Stimulated activated naive CD8-positive, alpha-beta T cell treated with anti-CD3 and anti-CD28 coated beads, Interleukin-15, Interleukin-2, amounts not matched to agents 100 U/mL and 50 U/mL, for 24 hours (primary cell): Measurements from ENCODE around the gene VSTM2L.
"Not testable (repeated sequence)": the region's sequence is repeated elsewhere in the genome, so short reads cannot be mapped to it uniquely, and the experiment has no call there.

Experiments
- ATAC-seq: fragments of 150-1000 bp; cut with Tn5 transposase; one replicate; pipeline ENCODE4 v1.10.0; 2021
- DNase-seq: peaks from one replicate; pipeline ENCODE4 v3.0.0; 2021

The VSTM2L gene

DNA sequence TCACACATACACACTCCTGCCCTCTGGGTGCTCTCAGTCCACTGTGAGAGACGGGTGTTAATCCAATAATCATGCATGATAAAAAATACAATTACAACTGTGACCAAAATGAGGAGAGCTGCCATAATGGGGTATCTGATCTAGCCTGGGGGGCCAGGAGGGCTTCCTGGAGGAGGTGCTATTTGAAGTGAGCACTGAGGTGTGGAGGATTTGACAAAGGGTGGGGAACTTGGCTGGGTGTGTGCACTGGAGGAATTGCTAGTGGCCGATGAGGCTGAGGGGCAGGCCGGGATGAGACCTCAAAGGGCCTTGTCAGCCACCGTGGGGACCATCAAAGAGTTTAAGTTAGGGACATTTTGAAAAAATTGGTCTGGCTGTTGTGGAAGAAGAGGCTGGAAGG is 34.8 kb downstream of the VSTM2L start:
- DNase-seq: no peak
- no peak for ATAC-seq

DNA sequence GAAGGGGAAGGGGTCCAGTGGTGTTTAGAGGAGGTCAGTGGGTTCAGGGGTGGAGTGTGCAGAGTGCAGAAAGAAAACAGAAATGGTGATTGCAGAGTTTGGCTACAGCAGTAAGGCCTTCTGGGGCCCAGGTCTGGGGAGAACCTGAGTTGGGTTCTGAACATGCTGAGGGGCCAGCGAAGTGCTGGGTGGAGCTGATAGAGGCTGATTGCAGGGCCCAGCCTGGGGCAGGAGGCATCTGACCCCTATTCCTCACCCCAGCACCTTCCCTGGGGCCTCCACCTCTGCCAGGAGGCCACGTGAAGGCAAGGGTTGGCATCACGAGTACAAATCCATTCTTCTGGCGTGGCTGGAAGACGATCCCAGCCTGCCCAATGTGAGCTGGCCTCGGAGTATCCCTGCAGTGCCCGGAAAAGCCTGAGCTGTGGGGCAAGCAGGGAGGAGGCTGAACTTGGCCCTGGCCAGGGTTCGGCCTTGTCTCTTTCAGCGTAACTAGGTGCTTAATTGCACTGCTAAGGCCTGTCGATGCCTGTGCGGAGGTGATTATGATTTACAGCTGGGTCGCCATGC is 35.3 kb downstream of the VSTM2L start:
- ATAC-seq (no peak), DNase-seq (no peak)

DNA sequence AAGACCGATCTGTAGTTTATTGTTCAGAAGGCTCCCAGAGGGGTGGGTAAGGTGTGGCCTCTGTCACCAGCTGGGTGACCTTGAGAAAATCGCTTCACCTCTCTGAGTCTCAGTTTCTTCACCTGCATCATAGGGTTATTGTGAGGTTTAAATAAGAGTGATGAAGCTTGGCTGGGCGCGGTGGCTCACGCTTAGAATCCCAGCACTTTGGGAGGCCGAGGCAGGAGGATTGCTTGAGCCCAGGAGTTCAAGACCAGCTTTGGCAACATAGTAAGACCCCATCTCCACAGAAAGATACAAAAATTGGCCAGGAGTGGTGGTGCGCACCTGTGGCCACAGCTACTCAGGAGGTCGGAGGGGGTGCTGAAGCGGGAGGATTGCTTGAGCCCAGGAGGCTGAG is 36.0 kb downstream of the VSTM2L start:
- ATAC-seq: no peak
- no peak for DNase-seq

DNA sequence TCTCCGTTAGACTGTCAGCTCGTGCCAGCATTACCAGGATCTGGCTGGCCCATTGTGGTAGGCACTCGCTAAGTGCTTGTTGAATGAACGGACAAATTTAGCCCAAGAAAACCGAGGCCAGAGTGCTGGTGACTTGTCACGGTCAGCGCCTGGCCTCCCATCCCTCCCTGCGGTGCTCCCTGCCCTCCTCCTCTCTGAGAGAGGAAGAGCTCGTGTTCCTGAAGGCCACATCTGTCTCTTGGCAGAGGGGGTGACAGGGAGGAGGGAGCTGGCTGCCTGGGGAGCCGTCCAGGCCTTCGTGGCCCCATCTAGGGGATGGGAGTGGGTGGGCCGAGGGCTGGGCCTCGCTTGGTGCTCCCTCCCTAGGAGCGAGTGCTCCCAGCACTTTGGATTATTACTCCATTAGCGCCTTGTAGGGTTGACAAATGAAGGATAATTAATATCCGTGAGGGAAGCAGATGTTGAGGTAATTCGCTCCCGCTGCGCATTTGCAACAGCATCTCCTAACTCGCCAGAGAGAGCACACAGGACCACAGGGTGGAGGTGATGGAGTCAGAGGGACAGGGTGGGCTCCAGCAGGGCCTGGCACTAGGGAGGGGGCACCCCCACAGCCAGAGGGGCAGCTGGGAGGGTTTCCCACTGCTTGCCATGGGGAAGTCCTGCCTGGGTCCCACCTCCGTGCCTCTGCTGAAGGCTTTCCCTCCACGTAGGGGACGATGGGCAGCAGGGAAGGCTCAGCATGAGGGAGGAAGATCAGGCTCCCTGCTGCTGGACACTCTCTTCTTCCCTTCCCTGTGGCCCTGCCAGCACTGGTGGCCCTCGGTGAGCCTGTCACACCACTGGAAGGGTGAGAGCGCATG is 37.0 kb downstream of the VSTM2L start:
- no peak for ATAC-seq
- no peak for DNase-seq

DNA sequence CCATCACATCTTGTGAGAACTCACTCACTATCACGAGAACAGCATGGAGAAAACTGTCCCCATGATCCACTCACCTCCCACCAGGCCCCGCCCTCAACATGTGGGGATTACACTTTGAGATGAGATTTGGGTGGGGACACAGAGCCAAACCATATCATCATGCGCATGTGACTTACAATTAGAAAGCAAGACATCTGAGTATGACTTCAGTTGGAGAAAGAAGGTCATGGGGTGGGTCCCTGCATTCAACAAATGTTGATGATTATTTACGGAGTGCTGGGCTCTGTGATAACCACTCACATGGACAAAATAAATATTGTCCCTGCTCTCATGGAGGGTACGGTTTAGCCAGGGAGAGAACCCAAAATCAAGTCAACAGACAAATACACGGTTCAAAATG is 37.9 kb downstream of the VSTM2L start:
- ATAC-seq (no peak), DNase-seq (no peak)

DNA sequence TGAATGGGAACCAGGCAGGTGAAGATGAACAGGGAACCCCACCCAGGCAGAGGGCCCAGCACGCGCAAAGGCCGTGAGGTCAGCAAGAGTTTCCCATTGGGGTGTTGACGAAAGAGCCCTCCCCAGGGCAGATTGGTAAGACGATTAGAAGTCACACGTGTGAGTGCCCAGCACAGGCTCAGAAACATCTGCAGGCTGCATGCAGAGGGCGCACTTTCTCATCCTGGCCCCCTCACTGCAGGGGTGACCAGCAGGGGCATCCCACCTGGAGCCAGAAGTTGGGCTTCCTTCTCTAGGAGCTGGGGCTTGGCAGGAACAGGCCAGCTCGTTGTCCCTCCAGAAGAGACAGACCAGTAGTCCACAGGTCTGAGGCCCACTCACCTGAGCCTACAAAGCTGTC is 38.4 kb downstream of the VSTM2L start:
- ATAC-seq: no peak
- no peak for DNase-seq

DNA sequence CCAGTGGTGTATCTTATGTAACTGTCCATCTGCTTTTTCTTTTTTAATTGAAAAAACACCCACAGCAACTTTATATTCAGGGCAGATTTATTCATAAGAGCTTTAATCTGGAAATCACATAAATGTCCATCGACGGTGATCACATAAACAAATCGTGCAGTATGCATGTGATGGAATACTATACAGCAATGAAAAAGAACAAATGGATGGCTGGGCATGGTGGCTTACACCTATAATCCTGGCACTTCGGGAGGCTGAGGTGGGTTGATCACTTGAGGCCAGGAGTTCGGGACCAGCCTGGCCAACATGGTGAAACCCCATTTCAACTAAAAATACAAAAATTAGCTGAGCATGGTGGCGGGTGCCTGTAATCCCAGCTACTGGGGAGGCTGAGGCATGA is 39.1 kb downstream of the VSTM2L start:
- no peak for DNase-seq

DNA sequence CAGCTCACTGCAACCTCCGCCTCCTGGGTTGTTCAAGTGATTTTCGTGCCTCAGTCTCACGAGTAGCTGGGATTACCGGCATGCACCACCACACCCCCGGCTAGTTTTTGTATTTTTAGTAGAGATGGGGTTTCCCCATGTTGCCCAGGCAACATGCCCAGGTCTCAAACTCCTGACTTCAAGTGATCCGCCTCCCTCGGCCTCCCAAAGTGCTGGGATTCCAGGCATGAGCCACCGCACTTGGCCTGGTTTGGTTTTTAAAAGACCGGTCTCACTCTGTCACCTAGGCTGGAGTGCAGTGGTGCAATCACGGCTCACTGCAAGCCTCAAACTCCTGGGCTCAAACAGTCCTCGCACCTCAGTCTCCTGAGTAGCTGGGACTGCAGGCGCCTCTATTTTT is 40.1 kb downstream of the VSTM2L start:
- DNase-seq (no peak), ATAC-seq (no peak)

More for the DNA sequence above, 39.1 kb downstream of the VSTM2L start:
- no peak for ATAC-seq

DNA sequence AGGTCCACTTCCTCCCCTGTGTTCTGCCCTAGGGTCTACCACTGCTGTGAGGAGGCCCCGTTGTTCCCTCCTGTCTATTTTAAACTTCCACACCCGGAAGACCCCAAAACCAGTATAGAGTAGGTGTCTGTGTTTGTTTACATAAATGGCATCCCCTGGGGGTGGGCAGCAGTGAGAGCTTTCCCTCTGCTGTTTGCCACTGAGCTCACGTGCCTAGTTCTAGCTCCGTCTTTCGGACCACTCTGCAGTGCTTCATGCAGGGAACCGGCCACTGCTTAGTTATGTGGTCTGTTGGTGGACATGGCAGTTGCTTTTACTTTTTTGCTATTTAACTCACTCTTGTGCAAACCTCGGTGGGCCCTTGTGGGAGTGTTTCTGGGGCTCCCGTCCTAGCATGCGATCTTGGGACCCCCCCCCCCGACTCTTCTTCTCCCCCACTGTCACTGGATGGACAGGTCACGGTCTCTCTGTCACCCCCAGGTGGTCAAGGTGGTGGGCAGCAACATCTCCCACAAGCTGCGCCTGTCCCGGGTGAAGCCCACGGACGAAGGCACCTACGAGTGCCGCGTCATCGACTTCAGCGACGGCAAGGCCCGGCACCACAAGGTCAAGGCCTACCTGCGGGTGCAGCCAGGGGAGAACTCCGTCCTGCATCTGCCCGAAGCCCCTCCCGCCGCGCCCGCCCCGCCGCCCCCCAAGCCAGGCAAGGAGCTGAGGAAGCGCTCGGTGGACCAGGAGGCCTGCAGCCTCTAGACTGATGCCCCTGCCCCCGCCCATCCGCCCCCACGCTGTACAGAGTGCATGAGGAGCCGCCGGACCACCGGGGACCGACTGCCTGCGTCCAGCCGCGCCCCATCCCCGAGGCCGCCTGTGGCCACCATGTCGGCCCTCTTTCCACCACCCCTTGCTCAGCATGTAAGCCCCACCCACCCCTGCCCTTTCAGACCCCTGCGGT is 40.9 kb downstream of the VSTM2L start:
- no peak for DNase-seq

DNA sequence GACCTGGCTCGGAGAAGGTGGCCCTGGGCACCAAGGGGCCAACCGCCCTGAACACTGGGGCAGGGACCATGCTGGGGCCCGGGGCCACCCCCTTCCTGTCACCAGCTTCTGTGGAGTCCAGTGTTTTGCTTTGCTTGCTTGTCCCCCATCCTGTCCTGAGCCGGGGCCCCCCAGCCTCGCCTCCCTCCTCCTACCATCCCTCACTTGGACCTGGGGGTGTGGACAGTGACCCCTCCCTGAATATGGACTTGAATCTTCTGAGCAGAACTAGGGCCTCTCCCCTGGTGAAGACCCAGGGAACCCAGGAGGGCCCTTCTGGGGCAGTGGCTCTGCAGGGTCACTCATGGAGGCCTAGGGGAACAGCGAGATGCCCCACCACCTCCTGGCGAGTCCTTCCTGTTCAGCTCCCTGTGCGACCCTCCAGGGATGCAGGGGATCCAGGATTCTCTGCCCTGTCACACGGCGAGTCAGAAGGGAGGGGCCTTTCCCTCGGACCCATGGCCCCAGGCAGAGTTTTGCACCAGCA is 41.6 kb downstream of the VSTM2L start:
- ATAC-seq (no peak), DNase-seq (no peak)

More for the DNA sequence above, 40.9 kb downstream of the VSTM2L start:
- no peak for ATAC-seq

DNA sequence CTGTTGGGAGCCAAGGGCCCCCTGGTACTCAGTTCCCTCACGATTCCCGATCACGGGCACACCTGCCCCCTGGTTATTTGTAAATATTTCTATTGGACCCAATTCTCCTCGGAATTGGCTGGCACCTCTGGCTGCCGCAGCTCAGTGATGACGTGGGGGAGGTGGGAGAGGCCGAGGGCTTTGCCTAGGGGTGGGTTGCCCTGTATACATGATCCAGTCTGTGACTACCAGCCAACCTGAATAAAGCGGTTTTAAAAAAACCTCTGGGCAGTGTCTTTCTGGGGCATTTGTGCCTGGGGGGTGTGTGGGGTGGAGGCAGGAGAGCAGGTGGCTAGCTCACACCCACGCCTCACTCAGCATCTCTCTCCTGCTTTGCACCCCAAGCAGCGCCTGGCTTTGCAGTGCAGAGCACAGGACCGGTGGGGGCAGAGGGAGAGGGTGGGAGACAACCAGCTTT is 42.2 kb downstream of the VSTM2L start:
- ATAC-seq (no peak), DNase-seq (no peak)

DNA sequence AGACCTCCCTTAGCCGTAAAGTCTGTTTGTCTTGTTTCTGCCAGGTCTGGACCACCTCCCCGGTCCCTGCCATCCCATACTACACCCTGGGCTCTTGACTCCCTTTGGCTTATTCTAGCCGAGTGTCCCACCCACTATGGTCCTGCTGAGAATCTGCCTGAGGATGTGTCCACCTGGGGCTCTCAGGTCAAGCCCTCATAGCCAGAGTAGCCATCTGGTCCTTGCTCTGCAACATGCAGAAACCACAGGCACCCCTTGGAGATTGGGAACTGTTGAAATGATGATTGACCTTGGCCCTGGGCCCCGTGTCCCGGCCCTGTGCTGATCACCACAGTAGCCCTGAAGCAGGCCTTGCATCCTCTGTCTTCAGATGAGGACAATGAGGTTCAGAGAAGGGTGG is 44.0 kb downstream of the VSTM2L start:
- DNase-seq (no peak), ATAC-seq (no peak)

DNA sequence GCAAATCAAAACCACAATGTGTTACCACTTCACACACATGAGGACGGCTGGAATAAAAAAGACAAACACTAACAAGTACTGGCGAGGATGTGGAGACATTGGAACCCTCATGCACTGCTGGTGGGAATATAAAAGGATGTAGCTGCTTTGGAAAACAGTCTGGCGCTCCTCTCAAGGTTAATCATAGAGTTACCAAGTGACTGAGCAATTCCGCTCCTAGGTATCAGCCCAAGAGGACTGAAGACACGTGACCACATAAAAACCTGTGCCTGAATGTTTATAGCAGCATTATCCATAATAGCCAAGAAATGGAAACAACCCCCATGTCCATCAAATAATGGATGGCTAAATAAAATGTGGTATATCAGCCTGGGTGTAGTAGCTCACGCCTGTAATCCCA is 45.0 kb downstream of the VSTM2L start:
- no peak for ATAC-seq

DNA sequence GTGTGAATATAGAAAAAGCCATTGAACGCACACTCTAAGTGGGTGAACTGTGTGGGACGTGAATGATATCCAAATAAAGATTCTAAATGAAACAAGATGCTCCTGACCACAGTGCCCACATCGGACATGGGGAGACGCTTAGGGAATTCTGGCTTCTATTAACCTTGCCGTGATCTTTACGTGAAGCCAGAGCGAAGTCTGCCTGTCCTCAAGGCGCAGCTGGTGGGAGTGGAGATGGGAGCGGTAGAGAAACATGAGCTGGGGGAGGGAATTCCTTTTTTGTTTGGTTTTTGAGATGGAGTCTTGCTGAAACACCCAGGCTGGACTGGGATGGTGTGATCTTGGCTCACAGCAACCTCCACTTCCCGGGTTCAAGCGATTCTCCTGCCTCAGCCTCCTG is 46.0 kb downstream of the VSTM2L start:
- DNase-seq: no peak
- ATAC-seq: no peak

More for the DNA sequence above, 45.0 kb downstream of the VSTM2L start:
- no peak for DNase-seq

DNA sequence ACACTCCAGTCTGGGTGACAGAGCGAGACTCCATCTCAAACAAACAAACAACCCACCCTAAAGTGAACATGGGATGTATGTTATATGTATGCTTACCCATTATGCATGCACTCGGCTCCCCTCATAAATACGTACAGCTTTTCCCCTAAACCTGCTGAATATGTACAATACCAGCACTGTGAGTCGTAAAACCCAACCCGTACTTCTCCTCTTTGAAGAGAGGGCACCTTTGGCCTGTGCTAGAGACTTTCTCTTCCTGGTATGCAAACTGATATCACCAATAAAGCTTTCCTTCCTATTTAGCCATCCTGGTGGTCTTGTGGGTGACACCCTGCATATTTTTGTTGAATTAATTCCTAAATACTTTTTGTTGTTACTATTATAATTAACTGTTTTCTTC is 51.3 kb downstream of the VSTM2L start:
- ATAC-seq: no peak
- DNase-seq: no peak

DNA sequence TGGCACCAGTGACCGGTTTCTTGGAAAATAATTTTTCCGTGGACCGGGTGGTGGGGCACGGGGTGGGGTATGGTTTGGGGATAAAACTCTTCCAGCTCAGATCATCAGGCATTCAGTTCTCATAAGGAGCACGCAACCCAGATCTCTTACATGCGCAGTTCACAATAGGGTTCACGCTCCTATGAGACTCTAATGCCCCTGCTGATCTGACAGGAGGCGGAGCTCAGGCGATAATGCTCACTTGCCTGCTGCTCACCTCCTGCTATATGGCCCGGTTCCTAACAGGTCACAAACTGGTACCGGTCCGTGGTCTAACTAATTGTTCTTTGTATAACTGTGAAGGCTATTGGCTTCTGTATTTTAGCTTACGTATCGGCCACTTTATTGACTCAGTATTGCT is 51.7 kb downstream of the VSTM2L start:
- DNase-seq (no peak), ATAC-seq (no peak)

DNA sequence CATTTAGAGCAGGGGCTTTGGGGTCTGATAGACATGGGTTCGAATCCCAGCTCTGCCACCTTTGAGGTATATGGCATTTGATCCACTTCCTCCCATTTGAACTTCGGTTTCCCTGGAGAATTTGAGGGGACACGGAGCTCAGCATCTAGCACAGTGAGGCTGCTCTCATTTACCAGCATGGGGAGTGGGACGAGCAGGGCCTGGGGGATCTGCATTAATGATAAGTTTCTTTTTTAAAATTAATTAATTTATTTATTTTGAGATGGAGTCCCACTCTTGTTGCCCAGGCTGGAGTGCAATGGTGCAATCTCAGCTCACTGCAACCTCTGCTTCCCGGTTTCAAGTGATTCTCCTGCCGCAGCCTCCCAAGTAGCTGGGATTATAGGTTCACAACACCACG is 52.6 kb downstream of the VSTM2L start:
- ATAC-seq (no peak), DNase-seq (no peak)

DNA sequence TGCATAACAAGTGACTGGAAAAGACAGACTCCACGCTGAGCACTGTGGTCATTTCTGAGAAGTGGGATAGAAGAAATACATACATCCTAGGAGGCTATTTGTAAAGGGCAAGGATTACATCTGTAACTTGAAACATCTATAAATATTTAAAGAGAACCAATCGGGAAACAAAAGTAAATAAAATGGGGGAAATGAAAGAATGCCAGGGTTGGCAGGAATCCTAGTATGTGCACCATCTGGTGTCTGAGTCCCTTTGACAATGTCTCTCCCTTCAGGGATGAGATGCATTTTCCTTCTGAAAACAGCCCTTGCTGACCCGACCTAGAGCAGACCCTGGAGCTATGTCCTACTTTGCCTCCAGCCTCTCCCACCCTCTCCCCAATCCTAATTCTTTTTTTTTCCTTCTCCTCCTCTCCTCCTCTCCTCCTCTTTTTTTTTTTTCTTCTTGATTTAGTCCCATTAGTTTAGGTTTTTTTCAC is 53.2 kb downstream of the VSTM2L start:
- no peak for DNase-seq
- ATAC-seq: no peak

DNA sequence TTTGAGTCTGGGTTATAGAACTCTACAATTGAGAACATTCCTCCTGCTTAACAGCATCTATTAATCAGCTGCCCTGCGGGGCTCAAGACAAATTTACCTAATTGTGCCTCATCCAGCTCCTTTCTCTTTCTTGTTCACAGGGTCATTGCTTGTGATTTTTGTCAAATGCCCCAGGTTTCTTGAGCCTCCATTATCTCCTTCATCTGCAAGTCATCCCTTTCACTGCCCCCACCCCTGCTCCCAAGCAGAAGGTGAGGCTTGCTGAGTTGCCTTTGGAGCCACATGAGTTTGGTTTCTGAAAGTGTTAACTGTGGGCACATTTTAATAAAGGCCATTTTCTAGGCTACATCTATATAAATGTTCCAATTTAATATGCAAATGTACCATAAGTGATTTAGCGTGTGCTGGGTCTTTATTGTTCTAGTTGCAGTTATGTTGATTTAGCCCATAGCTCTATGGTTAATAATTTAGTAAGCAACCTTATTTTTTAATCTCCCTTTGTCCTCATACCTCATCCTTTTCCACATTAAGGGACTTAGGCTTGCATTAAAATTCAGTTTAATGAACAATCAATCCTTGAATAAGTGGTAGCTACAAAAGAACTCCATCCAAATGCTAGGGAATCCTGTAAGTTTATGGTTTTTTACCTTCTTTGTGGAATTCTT is 56.1 kb downstream of the VSTM2L start:
- DNase-seq (no peak), ATAC-seq (no peak)

DNA sequence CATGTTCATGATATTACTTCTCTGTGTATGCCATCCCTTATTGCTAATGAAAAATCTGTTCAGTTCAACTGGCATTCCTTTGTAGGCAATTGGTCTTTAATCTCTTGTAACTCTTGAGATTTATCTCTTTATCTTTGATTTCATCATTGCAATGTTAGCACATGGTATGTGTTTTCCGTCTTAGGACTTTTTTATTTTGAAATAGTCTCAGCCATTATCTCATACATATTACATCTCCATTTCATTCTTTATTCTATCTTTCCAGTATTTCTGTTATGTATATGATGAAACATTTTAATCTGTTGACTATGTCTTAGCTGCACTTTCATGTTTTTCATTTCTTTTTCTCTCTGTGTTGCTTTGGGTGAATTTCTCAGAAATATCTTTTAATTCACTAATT is 58.1 kb downstream of the VSTM2L start:
- no peak for ATAC-seq
- no peak for DNase-seq

DNA sequence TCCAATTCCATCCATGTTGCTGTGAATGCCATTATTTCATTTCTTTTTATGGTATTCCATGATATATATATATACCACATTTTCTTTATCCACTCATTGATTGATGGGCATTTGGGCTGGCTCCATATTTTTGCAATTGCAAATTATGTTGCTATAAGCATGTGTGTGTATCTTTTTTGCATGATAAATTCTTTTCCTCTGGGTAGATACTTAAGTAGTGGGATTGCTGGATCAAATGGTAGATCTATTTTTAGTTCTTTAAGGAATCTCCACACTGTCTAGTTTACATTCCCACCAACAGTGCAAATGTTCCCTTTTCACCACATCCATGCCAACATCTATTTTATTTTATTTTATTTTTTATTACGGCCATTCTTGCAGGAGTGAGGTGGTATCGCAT is 60.6 kb downstream of the VSTM2L start:
- ATAC-seq: not testable (repeated sequence)

More for the DNA sequence above, 60.6 kb downstream of the VSTM2L start:
- not testable (repeated sequence) for DNase-seq
